BLaER1 treated with 17β-estradiol and CSF1 and Interleukin-3, amounts not matched to agents 10 nM and 100 nM (cell line): ENCODE results near the gene MYO18B.

Source experiments
- H3K27ac ChIP-seq, 11 experiments: shearing (Covaris generic); formaldehyde crosslinking; 2 replicates each; pipeline ENCODE4 v1.8.1; 2022
- H3K27me3 ChIP-seq, 11 experiments: shearing (Covaris generic); formaldehyde crosslinking; 2 replicates each; pipeline ENCODE4 v1.8.1; 2022
- H3K36me3 ChIP-seq, 11 experiments: shearing (Covaris generic); formaldehyde crosslinking; 2 replicates each; pipeline ENCODE4 v1.8.1; 2022
- H3K4me1 ChIP-seq, 10 experiments: shearing (Covaris generic); formaldehyde crosslinking; 2 replicates each; pipeline ENCODE4 v1.8.1; 2022
- H3K4me2 ChIP-seq, 11 experiments: shearing (Covaris generic); formaldehyde crosslinking; 2 replicates each; pipeline ENCODE4 v1.8.1; 2022
- H3K4me3 ChIP-seq, 10 experiments: shearing (Covaris generic); formaldehyde crosslinking; 2 replicates each; pipeline ENCODE4 v1.8.1; 2022
- H3K9ac ChIP-seq, 11 experiments: shearing (Covaris generic); formaldehyde crosslinking; 2 replicates each; pipeline ENCODE4 v1.8.1; 2022
- H3K9me3 ChIP-seq, 11 experiments: shearing (Covaris generic); formaldehyde crosslinking; replicated peaks in 1 of 11; 2 replicates each; pipeline ENCODE4 v1.8.1; 2022
- H4K20me1 ChIP-seq, 11 experiments: shearing (Covaris generic); formaldehyde crosslinking; 2 replicates each; pipeline ENCODE4 v1.8.1; 2022
- Cebpa-rat ChIP-seq, 11 experiments: shearing (Covaris generic); IDR thresholded peaks; 2 replicates each; pipeline ENCODE4 v1.8.1; 2022

The MYO18B gene

GRCh38 chr22:25749420-25750169 lies 7.6 kb downstream of the MYO18B start:
- no peak overlapping the region for H3K4me3 ChIP-seq
- no peaks in the 10 kb centered on the region for H3K36me3 ChIP-seq
- peaks cover 4 to 19% (median 11%) of the 10 kb centered on the region in 11 experiments; a peak in 19 of 22 replicates for H3K9me3 ChIP-seq
- H3K9ac ChIP-seq, result no peak overlapping the region
- no peaks in the 10 kb centered on the region for H3K27me3 ChIP-seq
- no peaks in the 10 kb centered on the region for H4K20me1 ChIP-seq
- peaks cover 2 to 23% (median 6%) of the 10 kb centered on the region in 10 experiments; a peak in 19 of 20 replicates for H3K4me1 ChIP-seq
- no peak overlapping the region for H3K27ac ChIP-seq
- no peak for TF ChIP-seq Cebpa-rat (IDR thresholded peaks at IDR 0.05)
- peak overlapping the region in 5 of 11 experiments; percentile 2 to 11 (median 9); a peak in 4 of 22 replicates for H3K4me2 ChIP-seq

GRCh38 chr22:25750569-25751173 lies 8.7 kb downstream of the MYO18B start:
- no peak for TF ChIP-seq Cebpa-rat (IDR thresholded peaks at IDR 0.05)
- Histone ChIP-seq H3K9ac (no peak overlapping the region), H3K27ac (no peak overlapping the region), H3K9me3 (peaks cover 4 to 21% (median 11%) of the 10 kb centered on the region in 11 experiments; a peak in 19 of 22 replicates), H3K4me3 (no peak overlapping the region), H4K20me1 (no peaks in the 10 kb centered on the region), H3K27me3 (no peaks in the 10 kb centered on the region), H3K4me1 (peaks cover 10 to 34% (median 15%) of the 10 kb centered on the region in 10 experiments; a peak in 19 of 20 replicates), H3K4me2 (peak overlapping the region in 2 of 11 experiments; percentile 1 to 7; a peak in 2 of 22 replicates), H3K36me3 (no peaks in the 10 kb centered on the region)

GRCh38 chr22:25751174-25751581 lies 9.2 kb downstream of the MYO18B start:
- H3K27ac ChIP-seq, result no peak overlapping the region
- H3K9ac ChIP-seq, result no peak overlapping the region
- H3K4me2 ChIP-seq, result peak overlapping the region in 1 of 11 experiments; percentile 1; a peak in 1 of 22 replicates
- no peaks in the 10 kb centered on the region for H3K27me3 ChIP-seq
- H3K9me3 ChIP-seq, result peaks cover 4 to 21% (median 11%) of the 10 kb centered on the region in 11 experiments; a peak in 19 of 22 replicates
- no peak for TF ChIP-seq Cebpa-rat (IDR thresholded peaks at IDR 0.05)
- H3K36me3 ChIP-seq, result no peaks in the 10 kb centered on the region
- no peaks in the 10 kb centered on the region for H4K20me1 ChIP-seq
- peaks cover 10 to 35% (median 15%) of the 10 kb centered on the region in 10 experiments; a peak in 19 of 20 replicates for H3K4me1 ChIP-seq
- no peak overlapping the region for H3K4me3 ChIP-seq

- no peaks in the 10 kb centered on the region for H3K36me3 ChIP-seq
- no peak overlapping the region for H3K27ac ChIP-seq
Observed at GRCh38 chr22:25752615-25753214, 10.7 kb downstream of the MYO18B start.

GRCh38 chr22:25753252-25753651 lies 11.3 kb downstream of the MYO18B start:
- Histone ChIP-seq H3K27ac (no peak overlapping the region), H4K20me1 (no peaks in the 10 kb centered on the region), H3K27me3 (no peaks in the 10 kb centered on the region), H3K4me3 (no peak overlapping the region), H3K4me2 (no peak overlapping the region), H3K9me3 (peaks cover 4 to 21% (median 11%) of the 10 kb centered on the region in 11 experiments; a peak in 19 of 22 replicates), H3K4me1 (peaks cover 10 to 40% (median 25%) of the 10 kb centered on the region in 10 experiments; a peak in 19 of 20 replicates), H3K36me3 (no peaks in the 10 kb centered on the region), H3K9ac (no peak overlapping the region)
- TF ChIP-seq Cebpa-rat (IDR thresholded peaks at IDR 0.05), result no peak

More at GRCh38 chr22:25752615-25753214, 10.7 kb downstream of the MYO18B start:
- H3K9me3 ChIP-seq, result peaks cover 4 to 21% (median 11%) of the 10 kb centered on the region in 11 experiments; a peak in 19 of 22 replicates
- no peak for TF ChIP-seq Cebpa-rat (IDR thresholded peaks at IDR 0.05)
- H3K9ac ChIP-seq, result no peak overlapping the region
- H3K4me2 ChIP-seq, result no peak overlapping the region
- H3K27me3 ChIP-seq, result no peaks in the 10 kb centered on the region
- H4K20me1 ChIP-seq, result no peaks in the 10 kb centered on the region
- H3K4me1 ChIP-seq, result peaks cover 10 to 39% (median 21%) of the 10 kb centered on the region in 10 experiments; a peak in 19 of 20 replicates
- H3K4me3 ChIP-seq, result no peak overlapping the region

- Histone ChIP-seq H3K9ac (peak overlapping the region in 2 of 11 experiments; percentile 4 to 10; a peak in 2 of 22 replicates), H3K27me3 (no peaks in the 10 kb centered on the region), H3K4me2 (peak overlapping the region; percentile 33 to 60 (median 46); a peak in 20 of 22 replicates), H3K27ac (peak overlapping the region in 4 of 11 experiments; percentile 0 to 38 (median 20); a peak in 5 of 22 replicates), H4K20me1 (no peaks in the 10 kb centered on the region), H3K4me3 (no peak overlapping the region), H3K36me3 (no peaks in the 10 kb centered on the region), H3K9me3 (peaks cover 4 to 21% (median 11%) of the 10 kb centered on the region in 11 experiments; a peak in 19 of 22 replicates), H3K4me1 (peaks cover 9 to 42% (median 22%) of the 10 kb centered on the region in 10 experiments; a peak in 19 of 20 replicates)
- no peak for TF ChIP-seq Cebpa-rat (IDR thresholded peaks at IDR 0.05)
Observed at GRCh38 chr22:25754527-25755202, 12.7 kb downstream of the MYO18B start.

GRCh38 chr22:25757686-25758085 lies 15.7 kb downstream of the MYO18B start:
- H3K27me3 ChIP-seq, result no peaks in the 10 kb centered on the region
- no peaks in the 10 kb centered on the region for H4K20me1 ChIP-seq
- 0 out of 22 replicates have a peak overlapping the region, but pooled peaks of 1 of the 11 experiments have one; percentile 1 for H3K27ac ChIP-seq
- peaks cover 4 to 18% (median 11%) of the 10 kb centered on the region in 11 experiments; a peak in 19 of 22 replicates for H3K9me3 ChIP-seq
- H3K4me1 ChIP-seq, result peaks cover 21 to 60% (median 42%) of the 10 kb centered on the region in 10 experiments; a peak in 19 of 20 replicates
- no peak overlapping the region for H3K9ac ChIP-seq
- peak overlapping the region in 4 of 11 experiments; percentile 10 to 48 (median 30); a peak in 6 of 22 replicates for H3K4me2 ChIP-seq
- no peaks in the 10 kb centered on the region for H3K36me3 ChIP-seq
- no peak overlapping the region for H3K4me3 ChIP-seq
- no peak for TF ChIP-seq Cebpa-rat (IDR thresholded peaks at IDR 0.05)

GRCh38 chr22:25758316-25758715 lies 16.3 kb downstream of the MYO18B start:
- H3K4me2 ChIP-seq, result peak overlapping the region in 2 of 11 experiments; percentile 32 to 48; a peak in 2 of 22 replicates
- H4K20me1 ChIP-seq, result no peaks in the 10 kb centered on the region
- no peak for TF ChIP-seq Cebpa-rat (IDR thresholded peaks at IDR 0.05)
- H3K36me3 ChIP-seq, result no peaks in the 10 kb centered on the region
- peaks cover 3 to 14% (median 10%) of the 10 kb centered on the region in 11 experiments; a peak in 19 of 22 replicates for H3K9me3 ChIP-seq
- H3K4me1 ChIP-seq, result peaks cover 21 to 60% (median 44%) of the 10 kb centered on the region in 10 experiments; a peak in 19 of 20 replicates
- no peaks in the 10 kb centered on the region for H3K27me3 ChIP-seq
- H3K27ac ChIP-seq, result no peak overlapping the region
- no peak overlapping the region for H3K4me3 ChIP-seq
- no peak overlapping the region for H3K9ac ChIP-seq
